SKM-1 (cell line): ENCODE data around the gene NDFIP2.

Experiments
- DNase-seq: peaks from one replicate; lab custom pipeline; 2025; ENCODE audit not compliant: unreplicated experiment; lab: John Stamatoyannopoulos, UW

NDFIP2 gene

GRCh38 chr13:79458436-79458835 lies 22.5 kb upstream of the NDFIP2 start:
- no peak for DNase-seq

- DNase-seq = no peak
These were observed 21.0 kb upstream of the NDFIP2 start for GRCh38 chr13:79459906-79460305.

- no peak for DNase-seq
These were observed 18.1 kb upstream of the NDFIP2 start for GRCh38 chr13:79462895-79463294.

GRCh38 chr13:79463604-79464003 lies 17.4 kb upstream of the NDFIP2 start:
- no peak for DNase-seq

- no peak for DNase-seq
These were observed 14.1 kb upstream of the NDFIP2 start for GRCh38 chr13:79466872-79467271.

- no peak for DNase-seq
These were observed 12.6 kb upstream of the NDFIP2 start for GRCh38 chr13:79468402-79468801.

GRCh38 chr13:79468819-79469218 lies 12.1 kb upstream of the NDFIP2 start:
- DNase-seq = no peak

- no peak for DNase-seq
These were observed 11.3 kb upstream of the NDFIP2 start for GRCh38 chr13:79469608-79470007.

GRCh38 chr13:79470666-79471065 lies 10.3 kb upstream of the NDFIP2 start:
- DNase-seq = no peak

GRCh38 chr13:79475569-79475968 lies 5.4 kb upstream of the NDFIP2 start:
- DNase-seq = no peak

- no peak for DNase-seq
These were observed 3.0 kb upstream of the NDFIP2 start for GRCh38 chr13:79477968-79478367.

- no peak for DNase-seq
These were observed 1.1 kb upstream of the NDFIP2 start for GRCh38 chr13:79479882-79480281.

- no peak for DNase-seq
These were observed 714 bp downstream of the NDFIP2 start for GRCh38 chr13:79481685-79482052.

- DNase-seq = no peak
These were observed 1.5 kb downstream of the NDFIP2 start for GRCh38 chr13:79482281-79482970.

GRCh38 chr13:79483086-79483706 lies 2.2 kb downstream of the NDFIP2 start:
- DNase-seq = no peak

- no peak for DNase-seq
These were observed 4.3 kb downstream of the NDFIP2 start for GRCh38 chr13:79485014-79485811.

- no peak for DNase-seq
These were observed 5.7 kb downstream of the NDFIP2 start for GRCh38 chr13:79486433-79487188.

- no peak for DNase-seq
These were observed 9.4 kb downstream of the NDFIP2 start for GRCh38 chr13:79490326-79490725.

GRCh38 chr13:79490824-79491223 lies 9.9 kb downstream of the NDFIP2 start:
- DNase-seq = no peak

GRCh38 chr13:79491715-79492114 lies 10.8 kb downstream of the NDFIP2 start:
- no peak for DNase-seq

GRCh38 chr13:79492313-79492798 lies 11.4 kb downstream of the NDFIP2 start:
- no peak for DNase-seq
